B cell (primary cell): ENCODE results near the gene PDCD6IP. TPM values are rescaled to one million over a fixed set of nuclear protein-coding genes. Genes with fewer than 3 reads are reported as not detected.

ENCODE experiments used
- ATAC-seq: fragments of 200-7000 bp; cut with Tn5 transposase; one replicate; pipeline ENCODE4 v1.10.0; 2021; ENCODE audit warnings: low read depth, mild to moderate bottlenecking, moderate number of reproducible peaks, moderate library complexity
- CTCF ChIA-PET: fragments of 350-600 bp; sonication (Branson Sonifier 250); formaldehyde crosslinking; loops from one replicate; lab custom pipeline; 2021; ENCODE audit warnings: antibody characterized with exemption, inconsistent platforms; lab: Charles Lee
- POLR2A ChIA-PET: fragments of 350-600 bp; sonication (Branson Sonifier 250); formaldehyde crosslinking; loops from one replicate; lab custom pipeline; 2021; ENCODE audit warnings: antibody characterized with exemption; lab: Charles Lee
- DNase-seq: peaks from one replicate; pipeline ENCODE4 v3.0.0; 2013
- H2AFZ ChIP-seq: 2 replicates; pipeline ENCODE4 v1.6.1; 2012; ENCODE audit warnings: mild to moderate bottlenecking, low read depth, low read length; ENCODE audit not compliant: insufficient read depth, poor library complexity, severe bottlenecking
- H3K27ac ChIP-seq, 2 donors: 1 replicate in 1 of 2; 2 replicates in 1 of 2; pipeline ENCODE4 v1.5.1; 2012 to 2013; ENCODE audit warnings: low read length in 2 of 2, mild to moderate bottlenecking in 2 of 2, moderate library complexity in 1 of 2
- H3K27me3 ChIP-seq, 4 experiments: fragments of 200-600 bp in 1 of 4; sonication (generic) in 1 of 4; replicated peaks in 1 of 4; 1 replicate in 2 of 4; 2 replicates in 2 of 4; pipeline versions ENCODE4 v1.6.1 to v1.7.0; 2013 to 2016; ENCODE audit warnings: low read length in 3 of 4, mild to moderate bottlenecking in 2 of 4, mixed read lengths in 1 of 4, moderate library complexity in 1 of 4; ENCODE audit not compliant: insufficient read depth in 4 of 4, control insufficient read depth in 3 of 4; ENCODE audit errors: control extremely low read depth in 1 of 4
- H3K36me3 ChIP-seq, 2 experiments: replicated peaks in 1 of 2; 1 replicate in 1 of 2; 2 replicates in 1 of 2; pipeline versions ENCODE4 v1.6.1 to v1.7.1; 2013; ENCODE audit warnings: low read length in 1 of 2; ENCODE audit not compliant: insufficient read depth in 2 of 2, control insufficient read depth in 1 of 2; ENCODE audit errors: control extremely low read depth in 1 of 2, extremely low read depth in 1 of 2
- H3K4me1 ChIP-seq, 2 donors: fragments of 200-600 bp in 1 of 2; sonication (generic) in 1 of 2; 1 replicate in 1 of 2; 2 replicates in 1 of 2; pipeline versions ENCODE4 v1.5.1 to v1.6.1; 2013 to 2017; ENCODE audit warnings: low read length in 2 of 2; ENCODE audit not compliant: control insufficient read depth in 2 of 2, insufficient read depth in 2 of 2
- H3K4me2 ChIP-seq: replicated peaks from 2 replicates; pipeline ENCODE3; 2012; ENCODE audit warnings: mild to moderate bottlenecking, low read depth, low read length; ENCODE audit not compliant: poor library complexity, severe bottlenecking
- H3K4me3 ChIP-seq, 5 experiments: fragments of 200-600 bp in 1 of 5; sonication (generic) in 1 of 5; 1 replicate in 3 of 5; 2 replicates in 2 of 5; pipeline versions ENCODE4 v1.5.1 to v1.7.0; 2011 to 2016; ENCODE audit warnings: low read length in 4 of 5, mild to moderate bottlenecking in 4 of 5, low read depth in 2 of 5, control low read depth in 1 of 5, moderate library complexity in 1 of 5; ENCODE audit not compliant: insufficient read depth in 1 of 5; ENCODE audit errors: control extremely low read depth in 1 of 5, extremely low read depth in 1 of 5
- H3K79me2 ChIP-seq: fragments of 200-600 bp; sonication (generic); one replicate; pipeline ENCODE4 v1.6.0; 2016; ENCODE audit warnings: low read length; ENCODE audit not compliant: control insufficient read depth, insufficient read depth
- H3K9ac ChIP-seq: fragments of 200-600 bp; sonication (generic); 2 replicates; pipeline ENCODE4 v1.6.1; 2017; ENCODE audit warnings: mild to moderate bottlenecking, low read length, moderate library complexity
- H3K9me3 ChIP-seq, 3 donors: one replicate each; pipeline versions ENCODE4 v1.6.1 to v1.7.1; 2013; ENCODE audit warnings: low read length in 2 of 3; ENCODE audit not compliant: control insufficient read depth in 2 of 3, insufficient read depth in 1 of 3; ENCODE audit errors: control extremely low read depth in 1 of 3
- H4K20me1 ChIP-seq: 2 replicates; pipeline ENCODE4 v1.6.0; 2012; ENCODE audit warnings: mild to moderate bottlenecking, low read length; ENCODE audit not compliant: insufficient read depth, control insufficient read depth, poor library complexity, severe bottlenecking
- H3K27ac Mint-ChIP-seq: one replicate; pipeline ENCODE4 v1.8.0; 2021; ENCODE audit warnings: mixed read lengths
- H3K27me3 Mint-ChIP-seq: one replicate; pipeline ENCODE4 v1.8.0; 2021; ENCODE audit warnings: mixed read lengths
- H3K4me1 Mint-ChIP-seq: one replicate; pipeline ENCODE4 v1.8.0; 2021; ENCODE audit warnings: mixed read lengths
- H3K4me3 Mint-ChIP-seq: one replicate; pipeline ENCODE4 v1.8.0; 2021; ENCODE audit warnings: mixed read lengths
- H3K9me3 Mint-ChIP-seq: one replicate; pipeline ENCODE4 v1.8.0; 2022; ENCODE audit warnings: mixed read lengths; ENCODE audit not compliant: insufficient read depth
- EZH2 ChIP-seq: IDR thresholded peaks from 2 replicates; pipeline ENCODE4 v1.6.1; 2012; ENCODE audit warnings: borderline replicate concordance, low read depth, mild to moderate bottlenecking, moderate library complexity, low read length; ENCODE audit not compliant: insufficient read depth, poor library complexity, severe bottlenecking
- WGBS: methylation state at CpG from one replicate; pipeline ENCODE4 v1.1.5; 2013; ENCODE audit warnings: missing lambda C conversion rate; ENCODE audit not compliant: insufficient coverage; 5-methylcytosine and 5-hydroxymethylcytosine counted together
- intact Hi-C: fragments of 100-400 bp; cut with micrococcal nuclease; formaldehyde crosslinking; loops from one replicate; pipeline ENCODE4 v1.10.0; 2022
- polyA plus RNA-seq: library from polyadenylated mRNA; depleted of rRNA; stranded (reverse); fragments of >200 nt; gene quantifications from 2 replicates; pipeline ENCODE4 v1.2.3, GENCODE V29; 2012
- total RNA-seq, 2 donors: library from RNA; stranded (reverse); fragments of 120-200 nt in 1 of 2; gene quantifications; 1 replicate in 1 of 2; 2 replicates in 1 of 2; pipeline versions ENCODE4 v1.2.3 to v1.2.4, GENCODE V29; 2013 to 2022
- TF ChIP-seq, protein P1 (sequence below): fragments of 200-600 bp; IDR thresholded peaks from one replicate; pipeline ENCODE4 v1.8.0; 2022; ENCODE audit warnings: antibody characterized with exemption, mild to moderate bottlenecking

The PDCD6IP gene
- total and polyA plus RNA-seq, 2 donors (not counting 1 experiment from before 2014, with no cell fraction given), result 103 to 276 TPM

DNA sequence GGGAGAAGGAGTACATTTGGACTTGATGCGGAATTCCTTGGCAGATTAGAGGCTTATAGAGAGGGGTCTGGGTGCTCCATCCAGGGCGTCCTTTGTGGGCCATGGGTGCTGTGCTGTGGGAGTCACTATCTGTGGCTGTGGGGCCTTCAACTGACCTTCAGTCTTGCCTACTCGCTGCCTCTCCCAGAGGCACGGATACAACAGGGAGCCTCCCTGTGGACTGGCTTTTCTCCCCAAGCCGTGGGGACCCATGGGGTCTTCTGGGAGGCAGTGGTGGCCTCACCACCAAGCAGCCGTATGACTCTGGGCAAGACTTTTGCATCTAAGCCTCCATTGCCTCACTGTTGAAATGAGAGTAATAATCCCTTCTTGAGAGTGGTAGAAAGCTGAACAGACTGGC, 83.9 kb downstream of the PDCD6IP start:
- peaks cover 8% of the 10 kb centered on the region for H3K27me3 Mint-ChIP-seq
- Histone ChIP-seq H2AFZ (no peak overlapping the region), H3K4me2 (no peak overlapping the region), H3K4me3 (no peak overlapping the region), H3K27me3 (peaks cover 0 to 3% (median 0%) of the 10 kb centered on the region in 4 experiments), H3K4me1 (peaks cover 3 to 5% of the 10 kb centered on the region in 2 donors), H3K36me3 (no peaks in the 10 kb centered on the region), H3K9ac (no peak overlapping the region), H3K27ac (no peak overlapping the region), H3K9me3 (peaks cover 0 to 1% (median 0%) of the 10 kb centered on the region in 3 donors), H4K20me1 (no peaks in the 10 kb centered on the region), H3K79me2 (no peaks in the 10 kb centered on the region)
- ChIA-PET POLR2A (no interaction called here), CTCF (interaction anchor here (0.6 to 3.1 kb wide), 4 partner anchors 10 to 802 kb away, joined by 3 to 68 read pairs (median 8); no protein-coding TSS in a partner anchor)
- peaks cover 4% of the 10 kb centered on the region for H3K4me1 Mint-ChIP-seq
- DNase-seq (no peak), ATAC-seq (no peak)
- no peak overlapping the region for H3K4me3 Mint-ChIP-seq
- TF ChIP-seq EZH2, result no peak
- TF ChIP-seq, protein P1, sequence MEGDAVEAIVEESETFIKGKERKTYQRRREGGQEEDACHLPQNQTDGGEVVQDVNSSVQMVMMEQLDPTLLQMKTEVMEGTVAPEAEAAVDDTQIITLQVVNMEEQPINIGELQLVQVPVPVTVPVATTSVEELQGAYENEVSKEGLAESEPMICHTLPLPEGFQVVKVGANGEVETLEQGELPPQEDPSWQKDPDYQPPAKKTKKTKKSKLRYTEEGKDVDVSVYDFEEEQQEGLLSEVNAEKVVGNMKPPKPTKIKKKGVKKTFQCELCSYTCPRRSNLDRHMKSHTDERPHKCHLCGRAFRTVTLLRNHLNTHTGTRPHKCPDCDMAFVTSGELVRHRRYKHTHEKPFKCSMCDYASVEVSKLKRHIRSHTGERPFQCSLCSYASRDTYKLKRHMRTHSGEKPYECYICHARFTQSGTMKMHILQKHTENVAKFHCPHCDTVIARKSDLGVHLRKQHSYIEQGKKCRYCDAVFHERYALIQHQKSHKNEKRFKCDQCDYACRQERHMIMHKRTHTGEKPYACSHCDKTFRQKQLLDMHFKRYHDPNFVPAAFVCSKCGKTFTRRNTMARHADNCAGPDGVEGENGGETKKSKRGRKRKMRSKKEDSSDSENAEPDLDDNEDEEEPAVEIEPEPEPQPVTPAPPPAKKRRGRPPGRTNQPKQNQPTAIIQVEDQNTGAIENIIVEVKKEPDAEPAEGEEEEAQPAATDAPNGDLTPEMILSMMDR, result no peak
- WGBS, result 91% methylated on average over 5 of the region's 6 CpGs
- no peak overlapping the region for H3K27ac Mint-ChIP-seq
- intact Hi-C loops, result loop anchor here (5.0 kb wide), 1 partner anchor 1775 kb away; no protein-coding TSS in a partner anchor
- H3K9me3 Mint-ChIP-seq, result no peaks in the 10 kb centered on the region

DNA sequence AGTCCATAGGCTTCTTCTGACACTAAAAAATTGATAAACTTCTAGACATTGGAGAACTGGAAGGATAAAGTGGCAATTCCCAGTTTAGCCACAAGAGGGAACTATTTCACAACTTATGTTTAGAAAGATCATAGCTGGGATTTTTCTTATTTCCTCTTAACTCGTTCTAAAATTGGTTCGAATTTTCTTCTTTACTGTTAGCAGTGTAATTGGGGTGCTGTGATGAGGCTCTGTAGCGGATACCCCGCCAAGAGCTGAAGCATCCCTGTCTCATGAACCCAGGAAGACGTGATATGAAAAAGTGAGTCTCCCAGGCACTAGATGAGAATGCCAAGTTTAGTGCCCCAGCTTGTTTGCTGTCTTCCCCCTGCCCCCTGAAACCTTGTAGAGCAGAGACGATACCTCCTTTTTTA, 85.1 kb downstream of the PDCD6IP start:
- Mint-ChIP-seq H3K27ac (no peak overlapping the region), H3K4me3 (peak overlapping the region; percentile 24), H3K4me1 (peaks cover 4% of the 10 kb centered on the region), H3K9me3 (no peaks in the 10 kb centered on the region), H3K27me3 (peaks cover 8% of the 10 kb centered on the region)
- Histone ChIP-seq H2AFZ (peak overlapping the region; percentile 20), H3K4me1 (peaks cover 3 to 5% of the 10 kb centered on the region in 2 donors), H3K4me3 (no peak overlapping the region), H3K9me3 (no peaks in the 10 kb centered on the region), H4K20me1 (no peaks in the 10 kb centered on the region), H3K27me3 (peaks cover 0 to 3% (median 0%) of the 10 kb centered on the region in 4 experiments), H3K4me2 (peak overlapping the region; percentile 36), H3K9ac (no peak overlapping the region), H3K79me2 (no peaks in the 10 kb centered on the region), H3K27ac (no peak overlapping the region), H3K36me3 (no peaks in the 10 kb centered on the region)
- DNase-seq (peak; percentile 60), ATAC-seq (peak; percentile 31)
- ChIA-PET POLR2A (no interaction called here), CTCF (interaction anchor here (0.7 to 3.1 kb wide), 13 partner anchors 8 to 1297 kb away, joined by 3 to 68 read pairs (median 5); no protein-coding TSS in a partner anchor)
- TF ChIP-seq, protein P1, result peak; percentile 97
- TF ChIP-seq EZH2, result no peak
- WGBS, result 19% methylated on average over 3 of the region's 6 CpGs
- intact Hi-C loops, result loop anchor here (5.0 kb wide), 1 partner anchor 1774 kb away; no protein-coding TSS in a partner anchor
